PC-3 (cell line): ENCODE data around the gene BBC3.

Source experiments
- EZH2 ChIP-seq: fragments of 300-600 bp; sonication (generic); IDR thresholded peaks from one replicate; pipeline ENCODE4 v1.6.1; 2017; ENCODE audit warnings: antibody characterized with exemption, mild to moderate bottlenecking, low read length; ENCODE audit not compliant: unreplicated experiment
- TF ChIP-seq, protein P1 (sequence below): fragments of 300-600 bp; sonication (generic); conservative IDR thresholded peaks from 2 replicates; pipeline ENCODE4 v1.5.1; 2017; ENCODE audit warnings: antibody characterized with exemption, low read depth, mild to moderate bottlenecking, low read length

DNA sequence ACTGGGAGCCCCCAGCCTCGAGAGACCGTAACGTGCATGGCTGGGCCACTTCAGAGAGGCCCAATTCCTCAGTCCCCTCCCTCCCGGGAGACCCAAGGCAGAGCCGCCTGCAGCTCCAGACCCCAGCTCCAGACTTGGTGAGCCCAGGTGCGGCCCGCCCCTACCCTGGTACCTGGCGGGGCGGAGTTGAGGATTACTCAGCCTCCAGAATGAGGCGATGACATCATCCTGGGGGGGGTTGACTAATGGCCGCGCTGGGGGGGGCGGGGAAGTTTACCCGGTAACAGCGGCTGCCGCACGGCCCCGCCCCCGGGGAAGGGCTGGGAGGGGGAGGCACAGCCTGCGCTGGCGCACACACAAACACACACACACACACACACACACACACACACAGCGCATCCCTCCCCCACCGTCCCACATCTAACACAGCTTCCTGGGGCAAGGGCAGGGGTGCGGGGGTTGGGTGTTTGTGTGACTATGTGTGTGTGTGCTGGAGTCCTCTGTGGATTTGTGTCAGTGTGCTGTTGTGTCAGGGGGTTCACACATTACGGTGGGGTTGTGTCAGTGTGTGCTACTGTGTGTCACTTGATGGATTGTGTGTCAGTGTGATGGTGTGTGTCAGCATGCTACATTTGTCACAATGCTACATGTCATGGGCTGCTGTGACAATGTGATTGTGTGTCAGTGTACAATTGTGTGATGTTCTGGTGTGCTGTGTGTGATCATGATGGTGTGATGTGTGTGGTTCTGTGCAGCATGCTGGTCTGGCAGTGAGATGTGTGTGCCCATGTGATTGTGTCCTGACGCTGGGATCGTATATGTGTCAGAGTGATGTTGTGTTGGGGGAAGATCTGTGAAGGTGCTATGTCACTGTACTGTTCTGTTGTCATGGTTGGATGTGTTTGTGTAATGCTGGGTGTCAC, 10.3 kb upstream of the BBC3 start:
- TF ChIP-seq, protein P1, sequence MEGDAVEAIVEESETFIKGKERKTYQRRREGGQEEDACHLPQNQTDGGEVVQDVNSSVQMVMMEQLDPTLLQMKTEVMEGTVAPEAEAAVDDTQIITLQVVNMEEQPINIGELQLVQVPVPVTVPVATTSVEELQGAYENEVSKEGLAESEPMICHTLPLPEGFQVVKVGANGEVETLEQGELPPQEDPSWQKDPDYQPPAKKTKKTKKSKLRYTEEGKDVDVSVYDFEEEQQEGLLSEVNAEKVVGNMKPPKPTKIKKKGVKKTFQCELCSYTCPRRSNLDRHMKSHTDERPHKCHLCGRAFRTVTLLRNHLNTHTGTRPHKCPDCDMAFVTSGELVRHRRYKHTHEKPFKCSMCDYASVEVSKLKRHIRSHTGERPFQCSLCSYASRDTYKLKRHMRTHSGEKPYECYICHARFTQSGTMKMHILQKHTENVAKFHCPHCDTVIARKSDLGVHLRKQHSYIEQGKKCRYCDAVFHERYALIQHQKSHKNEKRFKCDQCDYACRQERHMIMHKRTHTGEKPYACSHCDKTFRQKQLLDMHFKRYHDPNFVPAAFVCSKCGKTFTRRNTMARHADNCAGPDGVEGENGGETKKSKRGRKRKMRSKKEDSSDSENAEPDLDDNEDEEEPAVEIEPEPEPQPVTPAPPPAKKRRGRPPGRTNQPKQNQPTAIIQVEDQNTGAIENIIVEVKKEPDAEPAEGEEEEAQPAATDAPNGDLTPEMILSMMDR, result no peak
- no peak for TF ChIP-seq EZH2
